BLaER1 treated with 17β-estradiol and CSF1 and Interleukin-3, amounts not matched to agents 10 nM and 100 nM (cell line): ENCODE measurements around the gene PAK2.
"Not testable (repeated sequence)": the region's sequence is repeated elsewhere in the genome, so short reads cannot be mapped to it uniquely, and the experiment has no call there.

Source experiments
- H3K27ac ChIP-seq, 11 experiments: shearing (Covaris generic); formaldehyde crosslinking; 2 replicates each; pipeline ENCODE4 v1.8.1; 2022
- H3K27me3 ChIP-seq, 11 experiments: shearing (Covaris generic); formaldehyde crosslinking; 2 replicates each; pipeline ENCODE4 v1.8.1; 2022
- H3K36me3 ChIP-seq, 11 experiments: shearing (Covaris generic); formaldehyde crosslinking; 2 replicates each; pipeline ENCODE4 v1.8.1; 2022
- H3K4me1 ChIP-seq, 10 experiments: shearing (Covaris generic); formaldehyde crosslinking; 2 replicates each; pipeline ENCODE4 v1.8.1; 2022
- H3K4me2 ChIP-seq, 11 experiments: shearing (Covaris generic); formaldehyde crosslinking; 2 replicates each; pipeline ENCODE4 v1.8.1; 2022
- H3K4me3 ChIP-seq, 10 experiments: shearing (Covaris generic); formaldehyde crosslinking; 2 replicates each; pipeline ENCODE4 v1.8.1; 2022
- H3K9ac ChIP-seq, 11 experiments: shearing (Covaris generic); formaldehyde crosslinking; 2 replicates each; pipeline ENCODE4 v1.8.1; 2022
- H3K9me3 ChIP-seq, 11 experiments: shearing (Covaris generic); formaldehyde crosslinking; replicated peaks in 1 of 11; 2 replicates each; pipeline ENCODE4 v1.8.1; 2022
- H4K20me1 ChIP-seq, 11 experiments: shearing (Covaris generic); formaldehyde crosslinking; 2 replicates each; pipeline ENCODE4 v1.8.1; 2022
- Cebpa-rat ChIP-seq, 11 experiments: shearing (Covaris generic); IDR thresholded peaks; 2 replicates each; pipeline ENCODE4 v1.8.1; 2022

Gene PAK2

DNA sequence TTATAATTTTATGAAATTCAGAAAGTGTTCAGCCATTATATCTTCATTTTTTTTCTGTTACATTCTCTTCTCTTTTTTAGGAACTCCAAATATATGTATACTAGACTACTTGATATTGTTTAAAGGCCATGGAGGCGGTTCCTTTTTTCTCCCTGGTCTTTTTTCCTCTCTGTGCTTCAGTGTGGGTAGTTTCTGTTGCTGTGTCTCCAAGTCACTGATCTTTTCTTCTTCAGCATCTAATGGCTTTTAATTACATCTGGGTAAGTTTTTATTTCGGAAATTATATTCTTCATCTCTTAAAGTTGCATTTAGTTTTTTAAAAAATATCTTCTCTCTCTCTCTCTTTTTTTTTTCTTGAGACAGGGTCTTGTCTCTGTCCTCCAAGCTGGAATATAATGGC is 18.6 kb upstream of the PAK2 start:
- Histone ChIP-seq H4K20me1 (0 out of 22 replicates have a peak, but pooled peaks cover 0 to 7% (median 0%) of the 10 kb centered on the region in 11 experiments), H3K4me1 (no peaks in the 10 kb centered on the region), H3K36me3 (peaks cover 63 to 93% (median 76%) of the 10 kb centered on the region in 11 experiments), H3K27me3 (no peaks in the 10 kb centered on the region), H3K27ac (no peak overlapping the region), H3K9ac (no peak overlapping the region), H3K4me2 (no peak overlapping the region), H3K4me3 (no peak overlapping the region), H3K9me3 (peaks cover 21 to 35% (median 26%) of the 10 kb centered on the region in 11 experiments)
- no peak for TF ChIP-seq Cebpa-rat (IDR thresholded peaks at IDR 0.05)

DNA sequence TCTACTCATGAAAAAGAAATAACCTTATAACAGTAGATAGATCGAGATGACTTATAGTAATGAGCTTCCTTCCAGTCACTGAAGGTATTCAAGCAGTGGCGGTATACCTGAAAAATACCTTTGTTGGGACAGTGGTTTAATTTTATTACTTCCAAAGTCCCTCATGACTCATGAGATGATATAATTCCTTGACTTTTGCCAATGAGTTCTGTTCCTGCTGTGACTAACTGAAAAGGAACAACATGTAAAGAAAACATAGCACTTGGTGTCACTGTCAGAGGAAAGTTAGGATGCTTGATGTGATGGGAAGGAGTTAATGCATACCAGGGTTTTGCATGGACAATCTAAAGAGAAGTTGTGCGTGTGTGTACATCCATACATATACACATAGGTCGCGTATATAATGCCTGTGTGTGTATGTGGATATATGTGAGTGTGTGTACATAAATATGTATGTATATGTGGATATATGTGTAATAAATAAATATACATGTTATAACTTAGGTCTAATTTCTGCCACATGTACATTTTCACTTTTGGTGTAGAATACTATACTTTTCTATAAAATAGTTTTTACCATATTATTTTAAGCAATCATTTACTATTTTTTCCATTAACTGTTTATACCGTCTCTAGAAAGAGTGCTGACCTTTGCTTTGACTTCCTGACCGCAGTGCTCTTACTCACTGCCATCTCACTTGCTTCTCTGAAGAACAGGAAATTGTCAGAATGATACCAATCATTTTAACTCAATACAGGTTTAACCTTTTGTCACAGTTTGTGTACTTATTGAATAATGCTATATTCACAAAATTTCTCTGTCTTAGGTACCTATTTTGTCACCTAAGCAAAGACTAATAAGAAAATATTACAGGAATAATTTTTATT is 12.6 kb upstream of the PAK2 start:
- no peaks in the 10 kb centered on the region for H3K27me3 ChIP-seq
- no peaks in the 10 kb centered on the region for H3K9me3 ChIP-seq
- no peak for TF ChIP-seq Cebpa-rat (IDR thresholded peaks at IDR 0.05)
- no peak overlapping the region for H3K9ac ChIP-seq
- peaks cover 56 to 89% (median 74%) of the 10 kb centered on the region in 11 experiments for H3K36me3 ChIP-seq
- peaks cover 0 to 13% (median 0%) of the 10 kb centered on the region in 10 experiments; a peak in 2 of 20 replicates for H3K4me1 ChIP-seq
- no peak overlapping the region for H3K4me2 ChIP-seq
- H4K20me1 ChIP-seq: 0 out of 22 replicates have a peak, but pooled peaks cover 0 to 7% (median 0%) of the 10 kb centered on the region in 11 experiments
- no peak overlapping the region for H3K27ac ChIP-seq
- no peak overlapping the region for H3K4me3 ChIP-seq

DNA sequence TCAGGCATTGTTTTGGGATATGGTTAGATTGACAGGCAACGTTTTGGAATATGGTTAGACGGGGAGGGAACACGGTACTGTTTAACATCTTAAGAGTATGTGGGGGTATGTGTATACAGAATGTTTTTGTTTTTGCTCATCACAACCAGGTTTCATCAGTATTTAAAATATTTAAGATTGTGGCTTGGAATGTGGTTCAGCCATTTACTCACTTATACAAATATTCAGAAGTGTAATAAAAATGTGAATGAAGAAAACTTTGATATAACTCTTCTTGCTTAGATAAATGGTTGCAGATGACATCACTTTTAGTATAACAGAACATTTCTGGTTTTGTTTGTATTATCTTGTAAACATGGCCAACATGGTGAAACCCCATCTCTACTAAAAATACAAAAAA is 3.9 kb upstream of the PAK2 start:
- H3K9ac ChIP-seq: no peak overlapping the region
- H3K4me1 ChIP-seq: peaks cover 0 to 11% (median 6%) of the 10 kb centered on the region in 10 experiments; a peak in 11 of 20 replicates
- TF ChIP-seq Cebpa-rat (IDR thresholded peaks at IDR 0.05): no peak
- peaks cover 20 to 62% (median 40%) of the 10 kb centered on the region in 11 experiments for H3K36me3 ChIP-seq
- H4K20me1 ChIP-seq: peaks cover 0 to 8% (median 2%) of the 10 kb centered on the region in 11 experiments; a peak in 9 of 22 replicates
- H3K27me3 ChIP-seq: no peaks in the 10 kb centered on the region
- H3K27ac ChIP-seq: no peak overlapping the region
- no peak overlapping the region for H3K4me3 ChIP-seq
- H3K4me2 ChIP-seq: no peak overlapping the region
- H3K9me3 ChIP-seq: peaks cover 0 to 8% (median 0%) of the 10 kb centered on the region in 11 experiments; a peak in 7 of 22 replicates

DNA sequence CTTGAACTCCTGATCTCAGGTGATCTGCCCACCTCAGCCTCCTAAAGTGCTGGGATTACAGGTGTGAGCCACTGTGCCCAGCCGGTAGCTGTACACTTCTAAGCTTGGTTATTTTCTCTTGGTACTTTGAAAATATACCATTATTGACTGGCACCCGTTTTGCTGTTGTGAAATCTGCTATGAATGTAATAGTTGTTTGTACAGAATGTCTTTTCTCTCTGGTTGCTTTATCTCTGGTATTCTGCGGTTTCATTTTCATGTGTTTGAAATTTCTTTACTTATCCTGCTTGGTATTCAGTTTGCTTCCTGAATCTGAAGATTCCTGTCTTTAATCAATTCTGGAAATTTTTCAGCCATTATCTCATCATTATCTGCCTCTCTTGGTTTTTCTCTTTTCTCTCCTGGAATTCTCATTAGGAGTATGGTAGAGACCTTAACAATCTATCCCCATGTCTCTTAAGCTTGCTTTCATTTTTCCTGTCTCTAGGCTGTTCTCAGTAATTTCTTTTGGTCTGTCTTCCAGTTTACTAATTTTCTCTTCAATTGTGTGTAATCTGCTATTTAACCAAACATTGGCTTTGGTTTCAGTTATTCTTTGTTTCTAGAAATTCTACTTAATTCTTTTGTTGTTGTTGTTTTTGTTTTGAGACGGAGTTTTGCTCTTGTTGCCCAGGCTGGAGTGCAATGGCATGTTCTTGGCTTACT is 2.8 kb upstream of the PAK2 start:
- Histone ChIP-seq H3K27me3 (no peaks in the 10 kb centered on the region), H3K4me2 (no peak overlapping the region), H3K4me1 (peaks cover 4 to 14% (median 10%) of the 10 kb centered on the region in 10 experiments), H3K27ac (no peak overlapping the region), H3K4me3 (no peak overlapping the region), H3K9me3 (peaks cover 0 to 8% (median 0%) of the 10 kb centered on the region in 11 experiments; a peak in 7 of 22 replicates), H3K9ac (no peak overlapping the region), H4K20me1 (peaks cover 8 to 19% (median 13%) of the 10 kb centered on the region in 11 experiments; a peak in 21 of 22 replicates), H3K36me3 (peaks cover 20 to 51% (median 33%) of the 10 kb centered on the region in 11 experiments)
- no peak for TF ChIP-seq Cebpa-rat (IDR thresholded peaks at IDR 0.05)

DNA sequence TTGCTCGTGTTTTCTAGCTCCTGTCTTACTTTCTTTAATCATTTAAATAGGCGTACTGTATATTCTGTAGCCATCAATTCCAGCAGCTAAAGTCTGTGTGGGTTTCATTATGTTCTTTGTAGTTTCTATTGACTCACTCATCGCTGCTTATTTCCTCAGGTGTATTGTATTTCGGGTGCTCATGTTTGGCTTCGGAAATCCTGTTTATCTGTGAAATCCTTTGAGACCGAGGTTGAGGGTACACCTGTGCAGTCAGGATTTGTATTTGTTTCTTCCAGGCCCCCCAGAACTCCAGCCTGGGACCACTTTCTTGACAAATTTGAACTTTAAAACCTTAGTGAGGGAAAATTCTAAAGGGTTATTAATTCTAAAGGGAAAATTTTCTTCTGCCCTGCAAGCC is 2.0 kb upstream of the PAK2 start:
- no peaks in the 10 kb centered on the region for H3K27me3 ChIP-seq
- H3K9me3 ChIP-seq: peaks cover 0 to 8% (median 2%) of the 10 kb centered on the region in 11 experiments; a peak in 9 of 22 replicates
- no peak overlapping the region for H3K9ac ChIP-seq
- no peak for TF ChIP-seq Cebpa-rat (IDR thresholded peaks at IDR 0.05)
- peaks cover 9 to 22% (median 16%) of the 10 kb centered on the region in 10 experiments for H3K4me1 ChIP-seq
- no peak overlapping the region for H3K4me2 ChIP-seq
- H3K27ac ChIP-seq: no peak overlapping the region
- H3K4me3 ChIP-seq: no peak overlapping the region
- peaks cover 16 to 27% (median 21%) of the 10 kb centered on the region in 11 experiments for H4K20me1 ChIP-seq
- H3K36me3 ChIP-seq: peaks cover 19 to 53% (median 33%) of the 10 kb centered on the region in 11 experiments

DNA sequence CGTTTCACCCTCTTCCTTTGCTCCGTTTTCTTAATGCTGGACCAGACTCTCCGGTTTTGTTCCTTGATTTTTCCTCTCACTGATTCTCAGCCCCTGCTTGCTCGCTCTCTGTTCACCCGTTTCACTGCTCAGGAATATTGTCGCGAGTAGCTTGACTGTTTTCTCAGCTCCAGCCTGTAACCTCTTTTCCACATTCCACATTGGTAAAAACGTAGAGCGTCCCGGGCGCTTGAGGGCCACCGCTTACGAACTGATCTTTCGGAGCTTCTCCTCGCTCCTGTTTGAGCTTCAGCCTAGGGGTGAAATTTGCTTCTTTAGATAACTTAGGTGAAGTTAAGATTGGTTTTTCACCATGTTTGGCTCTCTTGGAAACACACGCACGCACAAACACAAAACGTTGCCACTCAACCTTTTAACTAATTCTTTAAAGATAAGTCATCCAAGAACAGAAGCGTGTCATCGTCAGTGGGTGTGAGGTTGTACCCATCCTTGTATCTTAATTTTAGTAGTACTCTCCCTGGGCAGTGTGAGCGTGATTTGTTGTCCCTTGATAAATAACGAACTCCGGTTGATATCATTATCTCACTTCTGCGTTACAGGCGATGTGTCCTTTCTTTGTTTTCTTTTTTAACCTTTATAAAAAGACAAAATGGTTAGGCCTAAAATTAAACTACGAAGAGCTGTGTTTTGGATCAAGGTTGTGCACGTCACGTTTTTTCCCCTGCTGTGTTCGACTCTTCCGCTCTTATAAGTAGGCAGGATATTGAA is 1.0 kb downstream of the PAK2 start:
- H3K27ac ChIP-seq: peak overlapping the region; percentile 95 to 99 (median 98)
- peaks cover 35 to 57% (median 51%) of the 10 kb centered on the region in 11 experiments for H4K20me1 ChIP-seq
- no peak for TF ChIP-seq Cebpa-rat (IDR thresholded peaks at IDR 0.05)
- peak overlapping the region; percentile 96 to 100 (median 99) for H3K9ac ChIP-seq
- H3K36me3 ChIP-seq: peaks cover 14 to 49% (median 38%) of the 10 kb centered on the region in 11 experiments
- H3K4me3 ChIP-seq: peak overlapping the region; percentile 76 to 99 (median 94)
- peak overlapping the region; percentile 72 to 98 (median 89) for H3K4me2 ChIP-seq
- peaks cover 0 to 26% (median 15%) of the 10 kb centered on the region in 11 experiments; a peak in 19 of 22 replicates for H3K9me3 ChIP-seq
- H3K4me1 ChIP-seq: peaks cover 9 to 49% (median 23%) of the 10 kb centered on the region in 10 experiments
- H3K27me3 ChIP-seq: no peaks in the 10 kb centered on the region

DNA sequence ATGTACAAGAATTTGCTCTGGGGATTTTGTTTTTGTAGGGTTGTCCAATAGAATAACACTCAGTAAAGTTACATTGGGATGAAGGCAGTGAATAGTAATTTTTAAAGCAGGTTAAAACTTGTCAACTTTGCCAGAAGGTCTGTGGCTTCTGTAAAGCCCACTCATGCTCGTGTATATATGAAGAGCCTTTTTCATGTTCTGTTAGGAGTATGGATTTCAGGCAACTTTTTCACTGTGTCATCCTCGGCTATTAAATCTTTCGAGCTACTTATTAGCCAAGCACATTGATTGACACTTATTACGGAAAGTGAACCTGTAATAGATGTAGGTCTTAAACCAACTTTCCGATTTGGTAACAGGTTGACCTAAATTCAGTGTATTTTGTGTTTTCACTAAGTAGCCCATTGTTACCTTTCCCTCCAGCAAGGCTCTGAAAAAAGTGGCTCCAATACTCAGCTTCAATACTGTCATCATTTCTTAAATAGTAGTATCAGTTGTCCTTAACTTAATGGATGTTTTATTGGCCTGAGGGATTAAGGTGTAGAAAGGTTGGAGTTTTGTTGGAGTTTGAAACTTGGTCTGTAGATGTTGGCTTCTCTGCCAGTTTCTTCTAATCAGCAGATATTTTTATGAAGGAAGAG is 1.7 kb downstream of the PAK2 start:
- Histone ChIP-seq H4K20me1 (peaks cover 38 to 64% (median 59%) of the 10 kb centered on the region in 11 experiments), H3K27ac (peak overlapping the region; percentile 95 to 99 (median 98)), H3K4me1 (peaks cover 9 to 53% (median 23%) of the 10 kb centered on the region in 10 experiments)

DNA sequence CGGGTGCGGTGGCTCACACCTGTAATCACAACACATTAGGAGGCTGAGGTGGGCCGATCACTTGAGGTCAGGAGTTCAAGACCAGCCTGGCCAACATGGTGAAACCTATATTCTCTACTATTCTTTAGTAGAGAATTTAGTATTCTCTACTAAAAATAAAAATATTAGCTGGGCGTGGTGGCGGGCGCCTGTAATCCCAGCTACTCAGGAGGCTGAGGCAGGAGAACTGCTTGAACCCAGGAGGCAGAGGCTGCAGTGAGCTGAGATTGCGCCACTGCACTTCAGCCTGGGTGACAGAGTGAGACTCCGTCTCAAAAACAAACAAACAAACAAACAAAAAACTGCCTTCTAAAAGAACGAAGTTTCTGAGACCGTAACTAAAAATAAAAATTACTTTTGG is 3.9 kb downstream of the PAK2 start:
- peaks cover 5 to 48% (median 37%) of the 10 kb centered on the region in 11 experiments; a peak in 20 of 22 replicates for H3K9me3 ChIP-seq
- peaks cover 9 to 62% (median 23%) of the 10 kb centered on the region in 10 experiments for H3K4me1 ChIP-seq
- H4K20me1 ChIP-seq: peaks cover 50 to 86% (median 79%) of the 10 kb centered on the region in 11 experiments
- H3K4me2 ChIP-seq: peak overlapping the region in 4 of 11 experiments; percentile 85 to 98 (median 92); a peak in 7 of 22 replicates
- H3K36me3 ChIP-seq: peaks cover 33 to 67% (median 57%) of the 10 kb centered on the region in 11 experiments
- not testable (repeated sequence) for H3K27me3 ChIP-seq, H3K27ac ChIP-seq, H3K4me3 ChIP-seq
- peak overlapping the region in 1 of 11 experiments; percentile 34; a peak in 1 of 22 replicates for H3K9ac ChIP-seq

More for the DNA sequence above, 1.7 kb downstream of the PAK2 start:
- H3K9me3 ChIP-seq: peaks cover 0 to 33% (median 22%) of the 10 kb centered on the region in 11 experiments; a peak in 21 of 22 replicates
- no peaks in the 10 kb centered on the region for H3K27me3 ChIP-seq
- peak overlapping the region; percentile 76 to 99 (median 94) for H3K4me3 ChIP-seq
- H3K4me2 ChIP-seq: peak overlapping the region; percentile 72 to 98 (median 89)
- peaks cover 21 to 50% (median 42%) of the 10 kb centered on the region in 11 experiments for H3K36me3 ChIP-seq
- H3K9ac ChIP-seq: peak overlapping the region; percentile 96 to 100 (median 99)
- TF ChIP-seq Cebpa-rat (IDR thresholded peaks at IDR 0.05): no peak
